GM19043 (cell line): ENCODE measurements around the gene TMEM109.
"Not testable (repeated sequence)": the region's sequence is repeated elsewhere in the genome, so short reads cannot be mapped to it uniquely, and the experiment has no call there.

ENCODE experiments used
- ATAC-seq: cut with Tn5 transposase; IDR thresholded peaks from one replicate; pipeline ENCODE4 v1.9.1; 2021; ENCODE audit warnings: low read depth; ENCODE audit not compliant: unreplicated experiment

Gene TMEM109

DNA sequence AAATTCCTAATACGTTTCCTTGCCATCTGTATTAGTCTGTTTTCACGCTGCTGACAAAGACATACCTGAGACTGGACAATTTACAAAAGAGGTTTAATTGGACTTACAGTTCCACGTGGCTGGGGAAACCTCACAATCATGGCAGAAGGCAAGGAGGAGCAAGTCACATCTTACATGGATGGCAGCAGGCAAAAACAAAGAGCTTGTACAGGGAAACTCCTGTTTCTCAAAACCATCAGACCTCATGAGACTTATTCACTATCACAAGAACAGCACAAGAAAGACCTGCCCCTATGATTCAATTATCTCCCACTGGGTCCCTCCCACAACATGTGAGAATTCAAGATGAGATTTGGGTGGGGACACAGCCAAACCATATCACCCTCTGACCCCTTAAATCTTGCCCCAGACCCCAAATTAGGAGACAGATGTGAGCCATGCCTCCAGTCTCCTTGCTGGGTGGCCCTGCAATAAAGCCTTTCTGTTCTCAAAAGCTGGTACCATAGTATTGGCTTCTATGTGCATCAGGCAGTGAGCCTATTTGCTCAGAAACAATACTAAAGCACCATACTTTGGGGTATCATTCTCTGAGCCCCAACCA, 4.2 kb upstream of the TMEM109 start:
- not testable (repeated sequence) for ATAC-seq

GRCh38 chr11:60910281-60910687, 3.7 kb upstream of the TMEM109 start:
- peak; percentile 36 for ATAC-seq

GRCh38 chr11:60910711-60911380, 3.1 kb upstream of the TMEM109 start:
- ATAC-seq: no peak

DNA sequence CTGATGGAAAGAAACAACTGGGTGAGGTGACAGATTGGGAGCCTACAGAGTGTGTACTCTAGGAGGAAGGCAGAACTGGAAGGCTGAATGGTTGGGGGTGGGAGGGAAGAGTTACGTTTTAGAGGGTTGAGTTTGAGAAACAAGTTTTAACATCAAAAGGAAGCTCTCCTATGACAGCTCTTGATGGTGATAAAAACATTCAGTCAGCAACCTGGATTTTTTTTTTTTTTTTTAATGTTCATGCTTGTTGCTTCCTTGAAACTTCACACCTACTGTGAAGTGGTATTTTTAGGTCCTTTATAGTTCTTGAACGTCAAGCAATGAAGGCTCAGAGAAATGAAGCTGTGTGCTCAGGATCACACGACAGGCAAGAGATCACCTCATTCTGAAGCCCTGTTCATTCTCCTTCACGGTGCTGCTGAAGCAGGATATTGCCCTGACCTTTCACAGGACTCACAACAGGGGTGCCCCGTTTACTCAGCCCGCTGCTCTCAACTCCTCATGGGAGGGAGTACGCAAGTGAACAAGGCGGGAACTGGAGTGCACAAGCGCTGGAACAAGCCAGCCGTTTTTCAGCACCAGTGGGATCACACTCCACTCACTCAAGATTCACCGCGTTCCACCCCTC, 1.6 kb upstream of the TMEM109 start:
- no peak for ATAC-seq

GRCh38 chr11:60912851-60913528, 968 bp upstream of the TMEM109 start:
- ATAC-seq: no peak

- no peak for ATAC-seq
Observed at GRCh38 chr11:60914633-60915247, 782 bp downstream of the TMEM109 start.

GRCh38 chr11:60915248-60915914, 1.4 kb downstream of the TMEM109 start:
- ATAC-seq: peak; percentile 51

DNA sequence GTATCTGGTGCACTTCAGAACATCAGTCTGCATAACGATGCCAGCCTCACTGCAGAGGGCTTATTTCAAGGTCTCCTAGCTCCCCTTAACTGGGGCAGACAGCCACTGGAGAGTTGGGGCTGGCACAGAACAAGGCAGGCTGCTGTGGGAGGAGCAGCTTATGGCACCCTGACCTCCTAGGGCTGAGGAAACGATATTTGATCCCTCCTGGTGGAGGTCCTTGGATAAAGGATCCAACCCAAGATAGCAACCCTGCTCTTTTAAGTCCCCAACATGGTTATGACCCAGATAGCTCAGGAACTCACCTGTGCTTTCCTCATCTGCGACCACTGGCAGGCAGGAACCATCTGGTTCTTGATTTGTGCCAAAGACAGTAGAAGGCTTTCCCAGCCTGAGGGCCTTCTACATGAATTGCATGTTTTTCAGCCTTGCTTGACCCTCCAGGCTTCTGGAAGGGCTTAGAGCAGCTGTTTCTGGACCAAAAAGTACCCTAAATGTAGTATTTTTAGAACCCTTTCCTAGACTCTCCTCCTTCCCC, 2.8 kb downstream of the TMEM109 start:
- no peak for ATAC-seq

DNA sequence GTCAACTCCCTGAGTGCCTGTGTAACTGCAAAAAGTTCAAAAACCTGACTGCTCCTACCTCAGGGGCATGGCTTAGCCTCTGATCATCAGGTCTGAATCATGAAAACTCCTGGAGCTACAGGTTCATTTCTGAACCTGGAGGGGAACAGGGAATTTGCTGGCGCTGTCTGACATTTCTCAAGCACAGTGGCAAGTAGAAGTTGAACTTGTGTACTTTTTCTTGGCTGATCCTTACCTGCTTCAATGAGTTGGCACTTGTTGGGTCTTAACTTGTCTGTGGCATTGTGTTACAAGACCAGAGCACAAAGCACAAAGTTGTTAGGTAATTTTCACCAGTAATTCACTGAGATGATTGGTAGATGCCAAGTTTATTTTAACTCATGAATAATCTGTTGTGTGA, 3.3 kb downstream of the TMEM109 start:
- ATAC-seq: no peak

- ATAC-seq: no peak
Observed at GRCh38 chr11:60918251-60918938, 4.4 kb downstream of the TMEM109 start.

GRCh38 chr11:60918939-60919265, 4.9 kb downstream of the TMEM109 start:
- ATAC-seq: no peak

DNA sequence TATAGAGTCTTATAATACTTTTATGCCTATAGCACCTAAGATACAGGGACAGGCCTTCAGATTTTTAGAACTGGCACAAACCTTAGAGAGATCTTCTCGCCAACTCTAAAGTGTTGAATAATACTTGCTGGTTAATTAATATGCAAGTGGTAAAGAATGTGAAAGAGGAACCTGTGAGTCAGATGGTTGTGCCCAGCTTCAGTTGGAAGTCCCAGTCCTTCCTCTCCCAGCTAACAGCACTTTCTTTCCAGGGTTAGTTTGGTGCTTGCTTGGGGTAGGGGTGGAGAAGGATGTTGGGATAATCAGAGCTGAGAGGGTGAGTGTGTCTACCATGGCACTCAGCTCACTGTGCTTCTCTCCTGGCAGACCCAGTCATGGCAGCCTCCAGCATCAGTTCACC, 5.4 kb downstream of the TMEM109 start:
- no peak for ATAC-seq

GRCh38 chr11:60919956-60920355, 6.0 kb downstream of the TMEM109 start:
- no peak for ATAC-seq

GRCh38 chr11:60921259-60921658, 7.3 kb downstream of the TMEM109 start:
- no peak for ATAC-seq

DNA sequence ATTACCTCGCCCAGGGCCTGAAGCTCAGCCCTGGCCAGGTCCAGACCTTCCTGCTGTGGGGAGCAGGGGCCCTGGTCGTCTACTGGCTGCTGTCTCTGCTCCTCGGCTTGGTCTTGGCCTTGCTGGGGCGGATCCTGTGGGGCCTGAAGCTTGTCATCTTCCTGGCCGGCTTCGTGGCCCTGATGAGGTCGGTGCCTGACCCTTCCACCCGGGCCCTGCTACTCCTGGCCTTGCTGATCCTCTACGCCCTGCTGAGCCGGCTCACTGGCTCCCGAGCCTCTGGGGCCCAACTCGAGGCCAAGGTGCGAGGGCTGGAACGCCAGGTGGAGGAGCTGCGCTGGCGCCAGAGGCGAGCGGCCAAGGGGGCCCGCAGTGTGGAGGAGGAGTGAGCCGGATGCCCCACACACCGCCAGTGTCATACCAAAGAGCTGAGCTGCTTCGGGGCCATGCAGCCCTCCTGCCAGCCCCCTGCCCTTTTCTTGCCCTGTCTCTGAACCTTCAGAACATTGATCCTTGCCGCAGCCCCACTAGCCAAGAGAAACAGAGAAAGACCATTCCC, 7.9 kb downstream of the TMEM109 start:
- ATAC-seq: no peak

DNA sequence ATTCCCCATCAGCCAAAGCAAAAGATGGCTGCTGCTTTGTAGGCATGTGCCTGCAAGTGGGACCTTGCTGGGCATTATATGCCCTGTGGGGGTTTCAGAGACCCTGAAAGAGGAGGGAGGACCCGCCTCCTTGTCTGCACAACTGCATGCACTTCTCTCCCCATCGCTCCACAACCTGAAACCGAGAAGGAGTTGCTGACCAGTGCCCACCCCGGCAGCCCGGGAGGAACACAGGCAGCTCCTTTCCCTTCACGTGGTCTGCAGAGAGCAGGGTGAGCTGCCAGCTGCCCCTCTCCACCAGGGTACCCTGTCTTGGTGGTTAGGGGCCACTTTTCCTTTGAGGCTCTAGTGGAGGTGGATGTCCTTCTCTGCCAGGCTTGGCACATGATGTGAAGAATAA, 8.9 kb downstream of the TMEM109 start:
- no peak for ATAC-seq

DNA sequence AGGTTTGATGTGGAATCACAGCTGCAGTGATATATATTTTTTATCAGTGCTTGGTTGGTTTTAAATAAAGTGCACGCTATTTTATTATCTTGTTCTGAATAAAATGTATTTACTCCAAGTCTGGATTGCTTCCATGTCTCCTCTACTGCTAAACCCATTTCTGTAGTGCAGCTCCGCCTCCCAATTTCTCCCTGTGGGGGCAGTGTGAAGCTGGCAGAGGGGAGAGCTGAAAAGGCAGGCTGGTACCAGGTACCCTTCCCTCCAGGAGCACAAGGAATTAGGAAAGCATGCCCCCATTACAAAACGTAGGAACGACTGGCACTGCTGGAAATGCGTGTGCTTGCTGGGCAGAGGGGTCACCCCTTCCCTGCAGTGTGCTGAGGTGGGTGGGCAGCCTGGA, 9.4 kb downstream of the TMEM109 start:
- ATAC-seq: no peak

DNA sequence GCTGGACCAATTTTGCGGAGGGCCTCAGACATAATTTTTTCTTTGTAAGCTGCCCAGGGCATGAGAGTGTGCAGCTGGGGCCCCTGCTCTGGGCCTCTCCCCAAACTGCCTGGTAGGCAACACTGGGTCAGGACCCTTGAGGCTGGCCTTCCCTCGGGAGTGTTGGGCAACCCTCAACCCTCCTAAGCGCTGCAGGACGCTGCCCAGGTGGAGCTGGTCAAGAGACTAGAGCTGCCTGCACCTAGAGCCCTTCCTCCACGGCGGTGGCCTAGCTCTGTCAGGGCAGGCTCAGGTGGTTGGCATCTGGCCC, 9.8 kb downstream of the TMEM109 start:
- ATAC-seq: no peak

DNA sequence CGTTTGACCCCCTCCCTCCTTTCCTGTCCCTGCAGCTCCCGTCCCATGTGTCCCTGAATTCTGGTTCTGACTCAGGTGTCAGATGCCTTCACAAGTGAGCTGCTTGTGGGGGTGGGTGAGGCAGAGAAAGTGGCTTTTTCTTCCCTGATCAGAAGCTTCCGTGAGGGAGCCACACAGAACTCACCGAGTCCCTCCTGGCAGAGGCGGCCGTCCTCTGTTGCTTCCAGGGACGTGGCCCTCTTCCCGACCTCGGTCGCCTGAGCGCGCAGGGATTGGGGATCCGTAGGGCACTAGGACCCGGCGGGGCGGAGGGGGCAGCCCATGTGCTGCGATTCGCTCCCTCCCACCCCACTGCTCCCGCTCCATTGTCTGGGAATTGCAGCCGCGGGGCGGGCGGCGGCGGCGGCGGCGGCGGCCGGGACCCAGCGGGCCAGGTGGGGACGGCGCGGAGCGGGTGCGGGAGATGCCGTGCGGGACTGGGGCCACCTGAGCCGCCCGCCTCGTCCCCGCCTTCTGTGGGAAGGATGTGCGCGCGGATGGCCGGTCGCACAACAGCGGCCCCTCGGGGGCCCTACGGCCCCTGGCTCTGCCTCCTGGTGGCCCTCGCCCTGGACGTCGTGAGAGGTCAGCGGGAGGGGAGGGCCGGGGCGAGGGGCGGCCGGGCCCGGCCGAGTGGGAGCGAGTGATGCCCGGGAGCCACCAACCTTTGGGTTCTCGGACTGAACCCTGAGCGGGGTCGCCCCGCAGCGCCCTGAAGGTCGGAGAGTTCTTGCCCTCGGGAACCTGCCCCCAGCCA, 10.3 kb downstream of the TMEM109 start, which contains the start of gene TMEM132A:
Gene TMEM132A, plus strand, starts transcription at position 351 of the 796 bp plus-strand sequence. Its CDS starts 174 bp downstream, at position 525.
- ATAC-seq: no peak
